ENCODE data around the gene ARL10. TPM values are rescaled to one million over a fixed set of nuclear protein-coding genes. Genes with fewer than 3 reads are reported as not detected.
A peak's percentile ranks its signal among the peaks of the same experiment; 100 is the strongest.

Gene ARL10
- polyA plus RNA-seq, 3 donors = 0.04 to 0.93 TPM; not detected in 1

DNA sequence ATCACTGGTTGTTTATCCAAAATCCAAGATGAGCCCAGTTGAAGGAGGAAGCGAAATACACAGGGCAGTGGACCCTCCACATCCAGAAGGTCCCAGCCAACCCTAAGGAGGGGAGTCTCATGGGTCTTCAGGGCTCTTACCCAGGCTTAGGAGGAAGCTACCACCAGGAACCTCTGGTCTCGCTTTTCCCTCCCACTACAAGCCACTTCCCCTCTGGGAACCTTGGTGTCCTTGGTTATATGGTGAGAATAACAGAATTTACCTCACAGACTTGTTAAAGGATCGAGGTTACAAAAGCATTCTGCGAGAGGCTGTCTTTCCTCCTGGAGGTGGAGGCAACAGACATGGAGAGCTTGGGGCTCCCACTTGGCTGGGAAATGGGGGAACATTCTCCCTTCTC lies 26.7 kb downstream of the ARL10 start:
- Mint-ChIP-seq H3K9me3 (no peaks in the 10 kb centered on the region), H3K27me3 (ENCODE audit: low read depth in 3 of 3) (peaks cover 0 to 3% (median 1%) of the 10 kb centered on the region in 3 donors), H3K36me3 (peaks cover 28 to 60% of the 10 kb centered on the region in 2 donors), H3K27ac (peak overlapping the region in 6 of 7 donors; percentile 15 to 73 (median 64)), H3K4me1 (peaks cover 35% of the 10 kb centered on the region), H3K4me3 (no peak overlapping the region)
- no peak overlapping the region for H3K4me2 ChIP-seq (replicated peaks; ENCODE audit: extremely low read depth, low read length, poor library complexity, severe bottlenecking)
- intact Hi-C loops (cut with micrococcal nuclease) = no loop called here
- no peak overlapping the region for H2AFZ ChIP-seq (ENCODE audit: insufficient read depth, low read depth, low read length, poor library complexity, severe bottlenecking)
- TF ChIP-seq, protein P1, sequence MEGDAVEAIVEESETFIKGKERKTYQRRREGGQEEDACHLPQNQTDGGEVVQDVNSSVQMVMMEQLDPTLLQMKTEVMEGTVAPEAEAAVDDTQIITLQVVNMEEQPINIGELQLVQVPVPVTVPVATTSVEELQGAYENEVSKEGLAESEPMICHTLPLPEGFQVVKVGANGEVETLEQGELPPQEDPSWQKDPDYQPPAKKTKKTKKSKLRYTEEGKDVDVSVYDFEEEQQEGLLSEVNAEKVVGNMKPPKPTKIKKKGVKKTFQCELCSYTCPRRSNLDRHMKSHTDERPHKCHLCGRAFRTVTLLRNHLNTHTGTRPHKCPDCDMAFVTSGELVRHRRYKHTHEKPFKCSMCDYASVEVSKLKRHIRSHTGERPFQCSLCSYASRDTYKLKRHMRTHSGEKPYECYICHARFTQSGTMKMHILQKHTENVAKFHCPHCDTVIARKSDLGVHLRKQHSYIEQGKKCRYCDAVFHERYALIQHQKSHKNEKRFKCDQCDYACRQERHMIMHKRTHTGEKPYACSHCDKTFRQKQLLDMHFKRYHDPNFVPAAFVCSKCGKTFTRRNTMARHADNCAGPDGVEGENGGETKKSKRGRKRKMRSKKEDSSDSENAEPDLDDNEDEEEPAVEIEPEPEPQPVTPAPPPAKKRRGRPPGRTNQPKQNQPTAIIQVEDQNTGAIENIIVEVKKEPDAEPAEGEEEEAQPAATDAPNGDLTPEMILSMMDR (IDR thresholded peaks at IDR 0.05) = no peak
- H3K9ac ChIP-seq (ENCODE audit: insufficient read depth, low read length, poor library complexity, severe bottlenecking) = no peak overlapping the region
- peak in 1 of 3 donors; percentile 7 for DNase-seq
- H3K27ac ChIP-seq (ENCODE audit: low read depth in 1 of 2, low read length in 2 of 2) = peak overlapping the region; percentile 27 to 69
- H3K4me1 ChIP-seq (ENCODE audit: control insufficient read depth in 1 of 2, insufficient read depth in 2 of 2, low read length in 2 of 2) = peaks cover 34 to 40% of the 10 kb centered on the region in 2 donors
- no CpG with 5 or more reads among the region's 4 CpGs for WGBS (ENCODE audit: insufficient coverage)
- H4K20me1 ChIP-seq (ENCODE audit: insufficient read depth, low read length) = peaks cover 2% of the 10 kb centered on the region
- no peaks in the 10 kb centered on the region for H3K9me3 ChIP-seq (replicated peaks in 1 of 2; ENCODE audit: control insufficient read depth in 1 of 2, insufficient read depth in 1 of 2, low read length in 2 of 2)
- no peak overlapping the region for H3K4me3 ChIP-seq (replicated peaks in 1 of 3; ENCODE audit: low read depth in 2 of 3, low read length in 3 of 3)
- peaks cover 28% of the 10 kb centered on the region for H3K79me2 ChIP-seq (ENCODE audit: insufficient read depth, low read length)
- no peaks in the 10 kb centered on the region for H3K27me3 ChIP-seq (ENCODE audit: control insufficient read depth in 2 of 2, insufficient read depth in 2 of 2, low read length in 2 of 2)
- H3K36me3 ChIP-seq (replicated peaks in 1 of 2; ENCODE audit: control insufficient read depth in 1 of 2, insufficient read depth in 2 of 2, low read length in 2 of 2) = peaks cover 18 to 60% of the 10 kb centered on the region in 2 donors

GRCh38 chr5:176392526-176392925 lies 27.2 kb downstream of the ARL10 start:
- no peak overlapping the region for H3K9ac ChIP-seq (ENCODE audit: insufficient read depth, low read length, poor library complexity, severe bottlenecking)
- DNase-seq = no peak
- H3K79me2 ChIP-seq (ENCODE audit: insufficient read depth, low read length) = peaks cover 22% of the 10 kb centered on the region
- Mint-ChIP-seq H3K4me3 (no peak overlapping the region), H3K9me3 (no peaks in the 10 kb centered on the region), H3K27ac (peak overlapping the region in 4 of 7 donors; percentile 55 to 73 (median 66)), H3K36me3 (peaks cover 31 to 63% of the 10 kb centered on the region in 2 donors), H3K27me3 (ENCODE audit: low read depth in 3 of 3) (peaks cover 0 to 4% (median 1%) of the 10 kb centered on the region in 3 donors), H3K4me1 (peaks cover 30% of the 10 kb centered on the region)
- H3K4me2 ChIP-seq (replicated peaks; ENCODE audit: extremely low read depth, low read length, poor library complexity, severe bottlenecking) = no peak overlapping the region
- H3K4me3 ChIP-seq (replicated peaks in 1 of 3; ENCODE audit: low read depth in 2 of 3, low read length in 3 of 3) = no peak overlapping the region
- no peaks in the 10 kb centered on the region for H4K20me1 ChIP-seq (ENCODE audit: insufficient read depth, low read length)
- peaks cover 20 to 65% of the 10 kb centered on the region in 2 donors for H3K36me3 ChIP-seq (replicated peaks in 1 of 2; ENCODE audit: control insufficient read depth in 1 of 2, insufficient read depth in 2 of 2, low read length in 2 of 2)
- peaks cover 30 to 35% of the 10 kb centered on the region in 2 donors for H3K4me1 ChIP-seq (ENCODE audit: control insufficient read depth in 1 of 2, insufficient read depth in 2 of 2, low read length in 2 of 2)
- intact Hi-C loops (cut with micrococcal nuclease) = no loop called here
- peak overlapping the region; percentile 27 to 69 for H3K27ac ChIP-seq (ENCODE audit: low read depth in 1 of 2, low read length in 2 of 2)
- no peaks in the 10 kb centered on the region for H3K9me3 ChIP-seq (replicated peaks in 1 of 2; ENCODE audit: control insufficient read depth in 1 of 2, insufficient read depth in 1 of 2, low read length in 2 of 2)
- TF ChIP-seq, protein P1 (IDR thresholded peaks at IDR 0.05) = no peak
- H3K27me3 ChIP-seq (ENCODE audit: control insufficient read depth in 2 of 2, insufficient read depth in 2 of 2, low read length in 2 of 2) = no peaks in the 10 kb centered on the region
- 96% methylated on average over 8 of the region's 11 CpGs for WGBS (ENCODE audit: insufficient coverage)
- H2AFZ ChIP-seq (ENCODE audit: insufficient read depth, low read depth, low read length, poor library complexity, severe bottlenecking) = no peak overlapping the region
